Measurements from ENCODE around the gene DACH1. TPM values are rescaled to one million over a fixed set of nuclear protein-coding genes. Genes with fewer than 3 reads are reported as not detected.

The DACH1 gene
- total and polyA plus RNA-seq, 2 donors from 2014 or later: 5.3 to 10.4 TPM

- DNase-seq: no peak
- no peak overlapping the region for H3K4me3 ChIP-seq (ENCODE audit: low read length in 3 of 3)
- TF ChIP-seq CTCF (IDR thresholded peaks at IDR 0.05; ENCODE audit: borderline replicate concordance, extremely low read depth, insufficient read depth): no peak
- H3K9ac ChIP-seq (ENCODE audit: low read length in 3 of 3): no peak overlapping the region
- H3K4me1 ChIP-seq (ENCODE audit: control insufficient read depth in 2 of 3, insufficient read depth in 2 of 3, low read depth in 1 of 3, low read length in 3 of 3): no peaks in the 10 kb centered on the region
- no peaks in the 10 kb centered on the region for H3K36me3 ChIP-seq (ENCODE audit: control insufficient read depth in 2 of 3, insufficient read depth in 3 of 3, low read length in 3 of 3)
- H3K9me3 ChIP-seq (ENCODE audit: control insufficient read depth in 2 of 3, insufficient read depth in 1 of 3, low read length in 3 of 3): no peaks in the 10 kb centered on the region
- H3K27ac ChIP-seq (ENCODE audit: low read depth in 2 of 2, low read length in 2 of 2): no peak overlapping the region
- no peaks in the 10 kb centered on the region for H3K27me3 ChIP-seq (ENCODE audit: control insufficient read depth, insufficient read depth, low read length)
- no peak for FAIRE-seq
- intact Hi-C loops (cut with DNase I): no loop called here
These were observed 367.0 kb downstream of the DACH1 start for GRCh38 chr13:71499944-71500514.

- Histone ChIP-seq H3K36me3 (ENCODE audit: control insufficient read depth in 2 of 3, insufficient read depth in 3 of 3, low read length in 3 of 3) (no peaks in the 10 kb centered on the region), H3K4me3 (ENCODE audit: low read length in 3 of 3) (no peak overlapping the region), H3K9ac (ENCODE audit: low read length in 3 of 3) (no peak overlapping the region), H3K4me1 (ENCODE audit: control insufficient read depth in 2 of 3, insufficient read depth in 2 of 3, low read depth in 1 of 3, low read length in 3 of 3) (no peaks in the 10 kb centered on the region), H3K9me3 (ENCODE audit: control insufficient read depth in 2 of 3, insufficient read depth in 1 of 3, low read length in 3 of 3) (no peaks in the 10 kb centered on the region), H3K27ac (ENCODE audit: low read depth in 2 of 2, low read length in 2 of 2) (no peak overlapping the region), H3K27me3 (ENCODE audit: control insufficient read depth, insufficient read depth, low read length) (no peaks in the 10 kb centered on the region)
- DNase-seq (no peak), FAIRE-seq (no peak)
- intact Hi-C loops (cut with DNase I): no loop called here
- TF ChIP-seq CTCF (IDR thresholded peaks at IDR 0.05; ENCODE audit: borderline replicate concordance, extremely low read depth, insufficient read depth): no peak
These were observed 367.8 kb downstream of the DACH1 start for GRCh38 chr13:71499235-71499634.

GRCh38 chr13:71493189-71493588 is 373.8 kb downstream of the DACH1 start:
- Histone ChIP-seq H3K4me3 (ENCODE audit: low read length in 3 of 3) (no peak overlapping the region), H3K27me3 (ENCODE audit: control insufficient read depth, insufficient read depth, low read length) (no peaks in the 10 kb centered on the region), H3K27ac (ENCODE audit: low read depth in 2 of 2, low read length in 2 of 2) (no peak overlapping the region), H3K4me1 (ENCODE audit: control insufficient read depth in 2 of 3, insufficient read depth in 2 of 3, low read depth in 1 of 3, low read length in 3 of 3) (no peaks in the 10 kb centered on the region), H3K9ac (ENCODE audit: low read length in 3 of 3) (no peak overlapping the region), H3K36me3 (ENCODE audit: control insufficient read depth in 2 of 3, insufficient read depth in 3 of 3, low read length in 3 of 3) (no peaks in the 10 kb centered on the region), H3K9me3 (ENCODE audit: control insufficient read depth in 2 of 3, insufficient read depth in 1 of 3, low read length in 3 of 3) (no peaks in the 10 kb centered on the region)
- FAIRE-seq: no peak
- no peak for DNase-seq
- no peak for TF ChIP-seq CTCF (IDR thresholded peaks at IDR 0.05; ENCODE audit: borderline replicate concordance, extremely low read depth, insufficient read depth)
- intact Hi-C loops (cut with DNase I): no loop called here

- no peak overlapping the region for H3K27ac ChIP-seq (ENCODE audit: low read depth in 2 of 2, low read length in 2 of 2)
- H3K27me3 ChIP-seq (ENCODE audit: control insufficient read depth, insufficient read depth, low read length): no peaks in the 10 kb centered on the region
- H3K36me3 ChIP-seq (ENCODE audit: control insufficient read depth in 2 of 3, insufficient read depth in 3 of 3, low read length in 3 of 3): no peaks in the 10 kb centered on the region
- no peaks in the 10 kb centered on the region for H3K9me3 ChIP-seq (ENCODE audit: control insufficient read depth in 2 of 3, insufficient read depth in 1 of 3, low read length in 3 of 3)
- no peaks in the 10 kb centered on the region for H3K4me1 ChIP-seq (ENCODE audit: control insufficient read depth in 2 of 3, insufficient read depth in 2 of 3, low read depth in 1 of 3, low read length in 3 of 3)
- DNase-seq (no peak), FAIRE-seq (no peak)
- intact Hi-C loops (cut with DNase I): no loop called here
- H3K4me3 ChIP-seq (ENCODE audit: low read length in 3 of 3): no peak overlapping the region
- no peak overlapping the region for H3K9ac ChIP-seq (ENCODE audit: low read length in 3 of 3)
- no peak for TF ChIP-seq CTCF (IDR thresholded peaks at IDR 0.05; ENCODE audit: borderline replicate concordance, extremely low read depth, insufficient read depth)
These were observed 374.6 kb downstream of the DACH1 start for GRCh38 chr13:71492346-71492871.
